ENCODE data around the gene RBM4B.

Gene RBM4B

GRCh38 chr11:66619080-66619554 is 58.6 kb downstream of the RBM4B start:
- TF ChIP-seq ZNF8 (CRISPR knock-in tag; IDR thresholded peaks at IDR 0.05) (no peak), RARB (CRISPR knock-in tag; IDR thresholded peaks at IDR 0.05) (no peak), BACH2 (CRISPR knock-in tag; IDR thresholded peaks at IDR 0.05; ENCODE audit: borderline replicate concordance) (no peak), SNAI2 (CRISPR knock-in tag; IDR thresholded peaks at IDR 0.05) (no peak), PPARA (CRISPR knock-in tag; IDR thresholded peaks at IDR 0.05; ENCODE audit: borderline replicate concordance) (no peak), ZC3H10 (CRISPR knock-in tag; IDR thresholded peaks at IDR 0.05) (no peak), CREB5 (CRISPR knock-in tag; IDR thresholded peaks at IDR 0.05; ENCODE audit: low read depth) (no peak), TCF4 (CRISPR knock-in tag; IDR thresholded peaks at IDR 0.05; ENCODE audit: borderline replicate concordance) (no peak), ZFP3 (CRISPR knock-in tag; IDR thresholded peaks at IDR 0.05) (no peak), ISL1 (CRISPR knock-in tag; IDR thresholded peaks at IDR 0.05) (no peak), ZNF70 (CRISPR knock-in tag; IDR thresholded peaks at IDR 0.05) (no peak), ARNTL (CRISPR knock-in tag; IDR thresholded peaks at IDR 0.05; ENCODE audit: borderline replicate concordance, low read depth) (no peak), ZNF565 (CRISPR knock-in tag; conservative IDR thresholded peaks at IDR 0.05; ENCODE audit: low read depth) (no peak)
- TF ChIP-seq, protein P1, sequence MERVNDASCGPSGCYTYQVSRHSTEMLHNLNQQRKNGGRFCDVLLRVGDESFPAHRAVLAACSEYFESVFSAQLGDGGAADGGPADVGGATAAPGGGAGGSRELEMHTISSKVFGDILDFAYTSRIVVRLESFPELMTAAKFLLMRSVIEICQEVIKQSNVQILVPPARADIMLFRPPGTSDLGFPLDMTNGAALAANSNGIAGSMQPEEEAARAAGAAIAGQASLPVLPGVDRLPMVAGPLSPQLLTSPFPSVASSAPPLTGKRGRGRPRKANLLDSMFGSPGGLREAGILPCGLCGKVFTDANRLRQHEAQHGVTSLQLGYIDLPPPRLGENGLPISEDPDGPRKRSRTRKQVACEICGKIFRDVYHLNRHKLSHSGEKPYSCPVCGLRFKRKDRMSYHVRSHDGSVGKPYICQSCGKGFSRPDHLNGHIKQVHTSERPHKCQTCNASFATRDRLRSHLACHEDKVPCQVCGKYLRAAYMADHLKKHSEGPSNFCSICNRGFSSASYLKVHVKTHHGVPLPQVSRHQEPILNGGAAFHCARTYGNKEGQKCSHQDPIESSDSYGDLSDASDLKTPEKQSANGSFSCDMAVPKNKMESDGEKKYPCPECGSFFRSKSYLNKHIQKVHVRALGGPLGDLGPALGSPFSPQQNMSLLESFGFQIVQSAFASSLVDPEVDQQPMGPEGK (CRISPR knock-in tag; IDR thresholded peaks at IDR 0.05; ENCODE audit: borderline replicate concordance) = no peak
- TF ChIP-seq, protein P2, sequence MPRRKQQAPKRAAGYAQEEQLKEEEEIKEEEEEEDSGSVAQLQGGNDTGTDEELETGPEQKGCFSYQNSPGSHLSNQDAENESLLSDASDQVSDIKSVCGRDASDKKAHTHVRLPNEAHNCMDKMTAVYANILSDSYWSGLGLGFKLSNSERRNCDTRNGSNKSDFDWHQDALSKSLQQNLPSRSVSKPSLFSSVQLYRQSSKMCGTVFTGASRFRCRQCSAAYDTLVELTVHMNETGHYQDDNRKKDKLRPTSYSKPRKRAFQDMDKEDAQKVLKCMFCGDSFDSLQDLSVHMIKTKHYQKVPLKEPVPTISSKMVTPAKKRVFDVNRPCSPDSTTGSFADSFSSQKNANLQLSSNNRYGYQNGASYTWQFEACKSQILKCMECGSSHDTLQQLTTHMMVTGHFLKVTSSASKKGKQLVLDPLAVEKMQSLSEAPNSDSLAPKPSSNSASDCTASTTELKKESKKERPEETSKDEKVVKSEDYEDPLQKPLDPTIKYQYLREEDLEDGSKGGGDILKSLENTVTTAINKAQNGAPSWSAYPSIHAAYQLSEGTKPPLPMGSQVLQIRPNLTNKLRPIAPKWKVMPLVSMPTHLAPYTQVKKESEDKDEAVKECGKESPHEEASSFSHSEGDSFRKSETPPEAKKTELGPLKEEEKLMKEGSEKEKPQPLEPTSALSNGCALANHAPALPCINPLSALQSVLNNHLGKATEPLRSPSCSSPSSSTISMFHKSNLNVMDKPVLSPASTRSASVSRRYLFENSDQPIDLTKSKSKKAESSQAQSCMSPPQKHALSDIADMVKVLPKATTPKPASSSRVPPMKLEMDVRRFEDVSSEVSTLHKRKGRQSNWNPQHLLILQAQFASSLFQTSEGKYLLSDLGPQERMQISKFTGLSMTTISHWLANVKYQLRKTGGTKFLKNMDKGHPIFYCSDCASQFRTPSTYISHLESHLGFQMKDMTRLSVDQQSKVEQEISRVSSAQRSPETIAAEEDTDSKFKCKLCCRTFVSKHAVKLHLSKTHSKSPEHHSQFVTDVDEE (CRISPR knock-in tag; IDR thresholded peaks at IDR 0.05) = no peak
- no peak; the same call in 2 of the 3 replicates for ATAC-seq

GRCh38 chr11:66617155-66617834 is 60.4 kb downstream of the RBM4B start:
- peak; percentile 53 for ATAC-seq
- no peak for TF ChIP-seq TOX (CRISPR knock-in tag; IDR thresholded peaks at IDR 0.05; ENCODE audit: borderline replicate concordance)
- no peak for TF ChIP-seq ZNF565 (CRISPR knock-in tag; conservative IDR thresholded peaks at IDR 0.05; ENCODE audit: low read depth)
- TF ChIP-seq, protein P2 (CRISPR knock-in tag; IDR thresholded peaks at IDR 0.05) = 0 out of 2 replicates have a peak, but pooled peaks have one; percentile 5
- TF ChIP-seq OSR1 (CRISPR knock-in tag; IDR thresholded peaks at IDR 0.05) = no peak
- no peak for TF ChIP-seq ZNF70 (CRISPR knock-in tag; IDR thresholded peaks at IDR 0.05)
- TF ChIP-seq CREB5 (CRISPR knock-in tag; IDR thresholded peaks at IDR 0.05; ENCODE audit: low read depth) = no peak
- TF ChIP-seq, protein P1 (CRISPR knock-in tag; IDR thresholded peaks at IDR 0.05; ENCODE audit: borderline replicate concordance) = no peak
- no peak for TF ChIP-seq ZFP30 (CRISPR knock-in tag; IDR thresholded peaks at IDR 0.05)
- TF ChIP-seq CSDC2 (CRISPR knock-in tag; IDR thresholded peaks at IDR 0.05) = no peak
- 0 out of 2 replicates have a peak, but pooled peaks have one; percentile 4 for TF ChIP-seq ISL1 (CRISPR knock-in tag; IDR thresholded peaks at IDR 0.05)
- no peak for TF ChIP-seq GLIS3 (CRISPR knock-in tag; IDR thresholded peaks at IDR 0.05)
- TF ChIP-seq, protein P3, sequence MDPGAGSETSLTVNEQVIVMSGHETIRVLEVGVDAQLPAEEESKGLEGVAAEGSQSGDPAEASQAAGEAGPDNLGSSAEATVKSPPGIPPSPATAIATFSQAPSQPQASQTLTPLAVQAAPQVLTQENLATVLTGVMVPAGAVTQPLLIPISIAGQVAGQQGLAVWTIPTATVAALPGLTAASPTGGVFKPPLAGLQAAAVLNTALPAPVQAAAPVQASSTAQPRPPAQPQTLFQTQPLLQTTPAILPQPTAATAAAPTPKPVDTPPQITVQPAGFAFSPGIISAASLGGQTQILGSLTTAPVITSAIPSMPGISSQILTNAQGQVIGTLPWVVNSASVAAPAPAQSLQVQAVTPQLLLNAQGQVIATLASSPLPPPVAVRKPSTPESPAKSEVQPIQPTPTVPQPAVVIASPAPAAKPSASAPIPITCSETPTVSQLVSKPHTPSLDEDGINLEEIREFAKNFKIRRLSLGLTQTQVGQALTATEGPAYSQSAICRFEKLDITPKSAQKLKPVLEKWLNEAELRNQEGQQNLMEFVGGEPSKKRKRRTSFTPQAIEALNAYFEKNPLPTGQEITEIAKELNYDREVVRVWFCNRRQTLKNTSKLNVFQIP (CRISPR knock-in tag; IDR thresholded peaks at IDR 0.05; ENCODE audit: borderline replicate concordance, low read depth) = no peak
- TF ChIP-seq ZC3H10 (CRISPR knock-in tag; IDR thresholded peaks at IDR 0.05) = 0 out of 2 replicates have a peak, but pooled peaks have one; percentile 0
- no peak for TF ChIP-seq RARB (CRISPR knock-in tag; IDR thresholded peaks at IDR 0.05)
- TF ChIP-seq TCF4 (CRISPR knock-in tag; IDR thresholded peaks at IDR 0.05; ENCODE audit: borderline replicate concordance) = no peak
- no peak for TF ChIP-seq BACH2 (CRISPR knock-in tag; IDR thresholded peaks at IDR 0.05; ENCODE audit: borderline replicate concordance)
- TF ChIP-seq ZNF8 (CRISPR knock-in tag; IDR thresholded peaks at IDR 0.05) = no peak
- TF ChIP-seq, protein P4, sequence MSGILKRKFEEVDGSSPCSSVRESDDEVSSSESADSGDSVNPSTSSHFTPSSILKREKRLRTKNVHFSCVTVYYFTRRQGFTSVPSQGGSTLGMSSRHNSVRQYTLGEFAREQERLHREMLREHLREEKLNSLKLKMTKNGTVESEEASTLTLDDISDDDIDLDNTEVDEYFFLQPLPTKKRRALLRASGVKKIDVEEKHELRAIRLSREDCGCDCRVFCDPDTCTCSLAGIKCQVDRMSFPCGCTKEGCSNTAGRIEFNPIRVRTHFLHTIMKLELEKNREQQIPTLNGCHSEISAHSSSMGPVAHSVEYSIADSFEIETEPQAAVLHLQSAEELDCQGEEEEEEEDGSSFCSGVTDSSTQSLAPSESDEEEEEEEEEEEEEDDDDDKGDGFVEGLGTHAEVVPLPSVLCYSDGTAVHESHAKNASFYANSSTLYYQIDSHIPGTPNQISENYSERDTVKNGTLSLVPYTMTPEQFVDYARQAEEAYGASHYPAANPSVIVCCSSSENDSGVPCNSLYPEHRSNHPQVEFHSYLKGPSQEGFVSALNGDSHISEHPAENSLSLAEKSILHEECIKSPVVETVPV (CRISPR knock-in tag; IDR thresholded peaks at IDR 0.05) = no peak

Measured in SK-N-SH treated with all-trans-retinoic acid at 6 μM for 48 hours (cell line).